ENCODE measurements around the gene FOXO1.

The FOXO1 gene

DNA sequence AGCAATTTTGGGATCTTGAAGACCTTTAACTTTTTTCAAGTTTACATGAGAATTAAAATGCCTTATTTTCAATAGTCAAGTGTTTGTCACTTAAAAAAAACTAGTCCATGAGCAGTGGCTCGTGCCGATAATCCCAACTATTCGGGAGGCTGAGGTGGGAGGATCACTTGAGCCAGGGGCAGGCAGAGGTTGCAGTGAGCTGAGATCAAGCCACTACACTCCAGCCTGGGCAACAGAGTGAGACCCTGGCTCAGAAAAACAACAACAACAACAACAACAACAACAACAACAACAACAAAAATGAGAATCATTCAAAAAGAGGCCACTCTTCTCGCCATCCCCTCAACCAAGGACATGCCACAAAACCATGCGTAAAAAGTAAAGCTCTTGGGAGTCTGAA, 5.7 kb downstream of the FOXO1 start:
- Mint-ChIP-seq H3K27ac (peak overlapping the region; percentile 89), H3K4me3 (peak overlapping the region; percentile 39 to 51), H3K36me3 (peaks cover 24 to 30% of the 10 kb centered on the region in 2 donors), H3K9me3 (peaks cover 6% of the 10 kb centered on the region in 2 donors), H3K4me1 (peaks cover 32 to 66% of the 10 kb centered on the region in 2 donors), H3K27me3 (no peaks in the 10 kb centered on the region)
- ATAC-seq (replicated peaks), result no peak
- no peak for DNase-seq

DNA sequence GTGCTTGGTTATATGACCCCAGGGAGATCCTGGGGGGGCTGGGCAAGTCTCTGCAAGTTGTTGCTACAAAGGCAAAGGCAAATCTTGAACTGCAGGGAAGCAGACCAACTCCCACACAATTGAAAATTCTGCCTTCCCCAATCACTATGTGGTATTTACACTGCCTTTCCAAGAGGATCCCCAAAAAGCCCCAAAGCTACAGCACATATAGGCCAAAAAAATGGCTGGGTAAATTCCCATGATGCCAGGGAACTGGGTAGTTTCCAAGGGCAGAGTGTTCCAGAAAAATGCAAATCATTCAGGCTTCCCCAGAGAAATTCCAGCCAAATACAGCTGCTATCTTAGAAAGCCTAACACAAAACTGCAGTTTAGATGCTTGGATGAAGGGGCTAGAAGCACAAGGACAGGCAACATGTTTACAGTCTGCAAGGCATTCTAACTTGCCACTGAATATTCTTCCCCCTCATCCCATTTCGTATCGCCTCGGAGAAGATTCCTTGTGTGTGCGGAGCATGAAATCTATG, 6.2 kb downstream of the FOXO1 start:
- ATAC-seq (replicated peaks), result no peak
- DNase-seq, result no peak
- H3K27ac Mint-ChIP-seq, result peak overlapping the region; percentile 89

DNA sequence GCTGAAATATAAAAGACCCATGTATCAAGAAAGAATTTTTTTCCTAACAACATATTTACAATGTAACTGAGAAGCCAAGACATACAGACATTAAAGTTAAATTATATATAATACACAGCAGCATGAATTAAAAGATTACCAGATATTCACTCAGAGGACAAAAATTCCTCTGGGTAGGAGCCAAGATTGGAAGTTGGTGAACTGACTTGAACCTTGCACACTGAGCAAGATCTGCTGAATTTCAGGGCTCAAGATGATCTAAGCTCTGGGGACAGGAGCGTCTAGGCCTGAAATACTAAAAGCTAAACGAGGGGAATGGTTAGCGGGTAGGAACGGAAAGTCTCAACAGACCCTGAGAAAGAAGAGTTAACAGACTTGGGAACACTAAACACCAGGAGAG, 8.5 kb downstream of the FOXO1 start:
- Mint-ChIP-seq H3K4me1 (peaks cover 43 to 79% of the 10 kb centered on the region in 2 donors), H3K36me3 (peaks cover 23 to 27% of the 10 kb centered on the region in 2 donors), H3K27me3 (no peaks in the 10 kb centered on the region), H3K4me3 (peak overlapping the region in 1 of 2 donors; percentile 3), H3K27ac (peak overlapping the region; percentile 44), H3K9me3 (peaks cover 6 to 7% of the 10 kb centered on the region in 2 donors)
- DNase-seq (no peak), ATAC-seq (replicated peaks) (no peak)

More for the DNA sequence above, 6.2 kb downstream of the FOXO1 start:
- Mint-ChIP-seq H3K4me1 (peaks cover 32 to 67% of the 10 kb centered on the region in 2 donors), H3K9me3 (peaks cover 6% of the 10 kb centered on the region in 2 donors), H3K4me3 (peak overlapping the region; percentile 30 to 48), H3K27me3 (no peaks in the 10 kb centered on the region), H3K36me3 (peaks cover 20 to 26% of the 10 kb centered on the region in 2 donors)

DNA sequence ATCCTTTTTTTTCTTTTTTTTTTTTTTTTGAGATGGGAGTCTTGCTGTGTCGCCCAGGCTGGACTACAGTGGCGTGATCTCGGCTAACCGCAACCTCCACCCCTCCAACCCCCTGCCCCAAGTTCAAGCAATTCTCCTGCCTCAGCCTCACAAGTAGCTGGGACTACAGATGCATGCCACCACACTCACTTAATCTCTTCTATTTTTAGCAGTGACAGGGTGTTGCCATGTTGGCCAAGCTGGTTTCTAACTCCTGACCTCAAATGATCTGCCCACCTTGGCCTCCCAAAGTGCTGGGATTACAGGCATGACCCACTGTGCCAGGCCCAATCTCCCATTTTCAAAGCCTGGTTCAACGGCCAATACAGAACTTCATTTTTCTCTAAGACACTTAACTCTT, 9.1 kb downstream of the FOXO1 start:
- Mint-ChIP-seq H3K4me3 (peak overlapping the region; percentile 17 to 43), H3K36me3 (peaks cover 27 to 29% of the 10 kb centered on the region in 2 donors), H3K9me3 (peaks cover 6 to 7% of the 10 kb centered on the region in 2 donors), H3K27me3 (no peaks in the 10 kb centered on the region), H3K4me1 (peaks cover 42 to 79% of the 10 kb centered on the region in 2 donors), H3K27ac (peak overlapping the region; percentile 79)
- ATAC-seq (replicated peaks), result no peak
- no peak for DNase-seq

DNA sequence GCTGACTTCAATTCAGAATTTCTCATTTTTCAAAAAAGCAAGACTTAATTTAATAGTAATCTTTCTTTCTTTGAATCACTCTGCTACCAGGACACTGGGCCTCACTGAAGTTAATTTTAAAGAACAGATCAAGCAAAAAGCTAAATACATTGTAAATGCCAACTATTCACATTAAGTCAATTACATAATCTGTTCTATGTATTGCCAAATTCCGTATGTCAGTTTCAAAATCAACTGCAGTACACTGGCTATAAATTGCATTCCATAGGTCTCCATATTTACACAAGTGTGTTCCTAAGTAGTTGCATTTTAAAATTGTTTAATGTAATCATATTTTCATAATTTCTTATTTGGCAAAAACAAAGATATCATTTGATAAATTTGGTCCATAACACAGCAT, 10.1 kb downstream of the FOXO1 start:
- ATAC-seq (replicated peaks) (no peak), DNase-seq (no peak)
- Mint-ChIP-seq H3K4me1 (peaks cover 49 to 79% of the 10 kb centered on the region in 2 donors), H3K4me3 (no peak overlapping the region), H3K9me3 (peaks cover 6 to 7% of the 10 kb centered on the region in 2 donors), H3K27me3 (no peaks in the 10 kb centered on the region), H3K36me3 (peaks cover 28 to 31% of the 10 kb centered on the region in 2 donors), H3K27ac (peak overlapping the region; percentile 25)

DNA sequence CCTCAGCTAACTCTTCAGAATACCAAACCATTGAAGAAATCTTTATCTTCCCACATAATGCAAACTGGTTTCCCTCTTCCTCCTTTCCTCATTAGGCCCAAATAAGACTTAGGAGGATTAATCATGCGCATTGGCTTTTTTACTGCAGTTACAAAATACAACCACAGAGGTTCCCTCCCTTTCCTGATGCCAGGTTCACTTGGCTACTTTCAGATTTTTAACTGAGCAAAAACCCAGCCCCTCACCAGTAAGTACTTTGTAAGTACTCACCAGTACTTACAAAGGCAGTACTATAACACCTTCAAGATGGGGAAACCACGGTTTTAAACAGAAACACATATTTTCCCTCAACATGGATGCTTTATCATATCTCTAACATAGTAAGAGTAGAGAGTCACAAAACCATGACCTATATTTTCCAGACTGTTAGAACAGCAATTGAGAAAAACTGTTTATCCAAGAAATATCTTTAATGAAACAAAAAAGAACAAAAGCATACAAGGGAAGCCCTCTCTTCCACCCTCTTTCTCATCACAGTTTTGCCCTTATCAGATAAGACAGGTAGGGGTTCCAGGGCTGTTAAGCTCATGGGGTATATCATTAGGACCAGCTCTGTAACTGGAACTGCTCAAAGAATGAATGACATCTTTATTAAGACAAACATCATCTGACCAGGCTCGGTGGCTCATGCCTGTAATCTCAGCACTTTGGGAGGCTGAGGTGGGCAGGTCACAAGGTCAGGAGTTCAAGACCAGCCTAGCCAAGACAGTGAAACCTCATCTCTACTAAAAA, 12.7 kb downstream of the FOXO1 start:
- peaks cover 47 to 81% of the 10 kb centered on the region in 2 donors for H3K4me1 Mint-ChIP-seq
- no peaks in the 10 kb centered on the region for H3K27me3 Mint-ChIP-seq
- peaks cover 25 to 36% of the 10 kb centered on the region in 2 donors for H3K36me3 Mint-ChIP-seq
- ATAC-seq (replicated peaks) (peak; percentile 61 to 70), DNase-seq (no peak)
- peak overlapping the region; percentile 56 to 67 for H3K4me3 Mint-ChIP-seq
- peaks cover 6 to 9% of the 10 kb centered on the region in 2 donors for H3K9me3 Mint-ChIP-seq
- peak overlapping the region; percentile 93 for H3K27ac Mint-ChIP-seq

DNA sequence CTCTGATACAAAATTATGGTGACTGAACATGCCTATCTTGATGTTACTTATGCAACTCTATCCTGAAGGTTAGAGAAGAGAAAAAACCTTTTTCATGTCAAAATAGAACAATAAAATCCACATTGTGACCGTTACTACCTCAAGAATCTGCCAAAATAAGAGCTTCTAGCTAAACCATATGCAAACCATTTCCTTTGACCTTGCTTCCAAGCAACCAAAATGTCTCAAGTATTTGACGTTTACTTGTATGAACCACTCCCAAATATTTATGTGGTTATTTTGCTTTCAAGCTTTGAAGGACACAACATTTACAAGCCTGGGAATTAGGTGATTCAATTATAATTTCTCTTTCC, 13.9 kb downstream of the FOXO1 start:
- no peaks in the 10 kb centered on the region for H3K27me3 Mint-ChIP-seq
- H3K4me1 Mint-ChIP-seq, result peaks cover 46 to 80% of the 10 kb centered on the region in 2 donors
- no peak for DNase-seq
- peak overlapping the region; percentile 32 to 56 for H3K4me3 Mint-ChIP-seq
- ATAC-seq (replicated peaks), result peak; percentile 26 to 38
- peaks cover 16 to 25% of the 10 kb centered on the region in 2 donors for H3K36me3 Mint-ChIP-seq
- peaks cover 0 to 3% of the 10 kb centered on the region in 2 donors for H3K9me3 Mint-ChIP-seq
- H3K27ac Mint-ChIP-seq, result peak overlapping the region; percentile 93

DNA sequence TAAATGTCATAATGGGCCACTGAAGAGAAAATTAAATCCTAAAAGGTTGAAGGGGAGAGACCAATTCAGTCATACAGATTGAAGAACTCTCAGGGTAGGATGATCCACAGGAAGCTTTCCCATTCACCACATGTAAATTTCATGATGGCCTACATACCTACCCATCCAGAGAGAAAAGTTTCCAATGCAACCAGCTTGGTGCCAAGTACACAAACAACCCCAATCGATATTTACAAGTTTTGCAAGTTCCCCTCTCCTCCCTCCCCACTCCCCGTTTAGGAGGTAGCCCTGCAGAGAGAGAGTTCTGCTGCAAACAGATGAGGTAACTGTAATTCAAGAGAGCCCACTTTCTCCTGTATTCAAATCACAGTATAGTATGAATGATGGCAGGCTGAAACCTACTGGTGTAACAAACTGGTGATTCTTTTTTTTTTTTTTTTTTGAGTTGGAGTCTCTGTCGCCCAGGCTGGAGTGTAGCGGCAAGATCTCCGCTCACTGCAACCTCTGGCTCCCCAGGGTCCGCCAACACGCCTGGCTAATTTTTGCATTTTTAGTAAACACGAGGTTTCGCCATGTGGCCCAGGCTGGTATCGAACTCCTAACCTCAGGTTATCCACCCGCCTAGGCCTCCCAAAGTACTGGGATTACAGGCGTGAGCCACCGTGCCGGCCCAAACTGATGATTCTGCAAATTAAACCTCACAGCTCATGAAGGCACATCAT, 14.4 kb downstream of the FOXO1 start:
- Mint-ChIP-seq H3K36me3 (peaks cover 12 to 21% of the 10 kb centered on the region in 2 donors), H3K9me3 (peaks cover 0 to 3% of the 10 kb centered on the region in 2 donors), H3K4me1 (peaks cover 48 to 81% of the 10 kb centered on the region in 2 donors), H3K27me3 (no peaks in the 10 kb centered on the region), H3K27ac (peak overlapping the region; percentile 93), H3K4me3 (peak overlapping the region; percentile 32 to 56)
- ATAC-seq (replicated peaks) (peak; percentile 32 to 33), DNase-seq (no peak)

DNA sequence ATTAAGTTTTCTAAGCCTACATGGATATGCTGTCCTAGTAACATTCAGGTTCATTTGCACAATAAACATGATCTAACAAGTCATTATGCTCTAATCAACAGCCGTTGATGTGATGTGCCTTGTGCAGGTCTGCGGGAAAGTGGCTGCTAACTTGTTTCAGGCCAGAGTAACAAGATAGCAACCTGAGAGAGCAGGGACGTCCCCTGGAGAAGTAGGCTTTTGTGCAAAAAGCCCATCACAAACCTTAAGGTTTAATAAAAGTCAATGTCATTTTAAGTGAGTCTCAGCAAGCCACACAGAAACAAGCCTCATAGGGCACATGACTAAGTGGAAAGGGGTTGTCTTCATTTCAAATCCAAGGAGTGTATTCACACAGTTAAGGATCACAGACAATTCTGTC, 17.6 kb downstream of the FOXO1 start:
- peak; percentile 7 to 29 for ATAC-seq (replicated peaks)
- peaks cover 0 to 2% of the 10 kb centered on the region in 2 donors for H3K9me3 Mint-ChIP-seq
- no peaks in the 10 kb centered on the region for H3K27me3 Mint-ChIP-seq
- H3K27ac Mint-ChIP-seq, result peak overlapping the region; percentile 51
- H3K4me1 Mint-ChIP-seq, result peaks cover 62 to 97% of the 10 kb centered on the region in 2 donors
- DNase-seq, result no peak
- no peak overlapping the region for H3K4me3 Mint-ChIP-seq
- H3K36me3 Mint-ChIP-seq, result peaks cover 10 to 19% of the 10 kb centered on the region in 2 donors

DNA sequence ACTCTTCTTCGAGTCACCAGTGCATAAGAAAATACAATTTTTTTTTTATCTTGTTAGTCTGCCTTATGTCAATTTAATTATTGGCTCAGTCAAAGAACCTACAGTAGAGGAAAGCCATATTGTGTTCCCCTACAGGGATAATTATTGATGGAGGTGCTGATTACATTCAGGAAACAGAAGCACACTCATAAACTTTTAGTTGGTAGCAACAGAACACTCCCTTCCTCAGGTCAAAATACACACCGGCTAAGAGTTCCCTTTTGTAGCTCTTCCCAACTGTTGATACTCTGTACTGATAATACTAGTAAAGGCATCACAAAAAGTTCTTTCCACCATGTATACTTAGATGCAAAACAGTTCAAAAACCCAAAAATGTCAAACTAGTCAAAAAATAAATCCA, 18.4 kb downstream of the FOXO1 start:
- no peak for DNase-seq
- peaks cover 62 to 97% of the 10 kb centered on the region in 2 donors for H3K4me1 Mint-ChIP-seq
- no peak overlapping the region for H3K27ac Mint-ChIP-seq
- H3K36me3 Mint-ChIP-seq, result peaks cover 10 to 19% of the 10 kb centered on the region in 2 donors
- no peaks in the 10 kb centered on the region for H3K27me3 Mint-ChIP-seq
- no peak overlapping the region for H3K4me3 Mint-ChIP-seq
- peaks cover 0 to 2% of the 10 kb centered on the region in 2 donors for H3K9me3 Mint-ChIP-seq
- ATAC-seq (replicated peaks), result no peak

DNA sequence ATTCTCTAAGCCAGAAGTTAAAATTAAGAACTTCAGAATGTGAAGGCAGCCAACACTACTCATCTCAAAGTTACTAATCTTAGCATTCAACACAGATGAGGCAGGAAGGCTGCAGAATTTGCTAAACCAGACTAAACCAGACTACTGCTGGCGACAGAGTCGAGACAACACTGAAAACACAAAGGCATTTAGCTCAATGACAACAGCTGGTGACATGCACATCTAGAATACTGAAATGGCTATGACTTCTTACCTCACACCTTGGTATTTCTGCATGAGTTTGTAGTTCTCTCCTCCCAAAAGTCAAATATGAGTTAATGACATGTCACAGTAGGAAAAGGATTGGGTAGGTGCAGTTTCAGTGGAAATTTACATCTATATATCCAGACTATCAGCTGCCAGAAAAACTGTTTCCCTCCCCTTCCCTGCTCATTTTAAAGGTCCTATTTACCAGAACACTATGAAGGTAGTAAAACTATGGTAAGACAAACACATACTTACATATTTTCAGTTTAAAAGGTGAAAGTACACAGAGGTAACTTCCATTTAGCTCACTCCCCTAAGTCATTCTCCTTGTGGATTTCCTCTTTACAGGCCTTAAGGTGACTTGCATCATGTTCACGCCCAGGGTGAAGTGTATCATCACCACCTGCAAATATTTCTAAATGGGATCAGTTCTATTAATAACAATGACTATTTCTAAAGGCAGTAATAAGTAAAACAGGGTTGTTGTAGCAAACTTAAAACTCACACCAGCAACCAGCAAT, 21.4 kb downstream of the FOXO1 start:
- Mint-ChIP-seq H3K4me3 (peak overlapping the region; percentile 4 to 18), H3K27me3 (no peaks in the 10 kb centered on the region), H3K4me1 (peaks cover 65 to 97% of the 10 kb centered on the region in 2 donors), H3K36me3 (peaks cover 8 to 20% of the 10 kb centered on the region in 2 donors), H3K9me3 (no peaks in the 10 kb centered on the region), H3K27ac (peak overlapping the region; percentile 85)
- ATAC-seq (replicated peaks), result peak; percentile 48 to 54
- no peak for DNase-seq

DNA sequence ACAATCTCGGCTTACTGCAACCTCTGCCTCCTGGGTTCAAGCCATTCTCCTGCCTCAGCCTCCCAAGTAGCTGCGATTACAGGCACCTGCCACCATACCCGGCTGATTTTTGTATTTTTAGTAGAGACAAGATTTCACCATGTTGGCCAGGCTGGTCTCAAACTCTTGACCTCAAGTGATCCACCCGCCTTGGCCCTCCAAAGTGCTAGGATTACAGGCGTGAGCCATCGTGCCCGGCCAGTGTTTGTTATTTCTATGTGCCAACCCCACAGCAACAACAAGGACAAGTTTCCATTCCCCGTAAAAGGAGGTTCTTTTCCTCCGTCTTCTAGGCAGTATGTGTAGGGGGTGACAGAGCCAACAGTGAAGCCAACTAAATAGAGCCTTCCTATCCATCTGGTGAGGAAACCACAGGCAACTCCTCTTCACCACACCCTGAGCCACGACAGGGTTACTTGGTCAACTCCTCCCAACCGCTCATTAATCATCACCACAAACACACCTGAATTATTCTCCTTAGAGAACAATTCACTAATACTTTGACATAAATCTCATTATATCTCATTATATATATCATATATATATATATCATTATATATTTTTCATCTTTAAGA, 25.5 kb downstream of the FOXO1 start:
- peak overlapping the region; percentile 20 to 38 for H3K4me3 Mint-ChIP-seq
- H3K9me3 Mint-ChIP-seq, result no peaks in the 10 kb centered on the region
- DNase-seq (no peak), ATAC-seq (replicated peaks) (no peak)
- H3K27me3 Mint-ChIP-seq, result no peaks in the 10 kb centered on the region
- H3K27ac Mint-ChIP-seq, result peak overlapping the region; percentile 70
- peaks cover 8 to 36% of the 10 kb centered on the region in 2 donors for H3K36me3 Mint-ChIP-seq
- H3K4me1 Mint-ChIP-seq, result peaks cover 66 to 93% of the 10 kb centered on the region in 2 donors

DNA sequence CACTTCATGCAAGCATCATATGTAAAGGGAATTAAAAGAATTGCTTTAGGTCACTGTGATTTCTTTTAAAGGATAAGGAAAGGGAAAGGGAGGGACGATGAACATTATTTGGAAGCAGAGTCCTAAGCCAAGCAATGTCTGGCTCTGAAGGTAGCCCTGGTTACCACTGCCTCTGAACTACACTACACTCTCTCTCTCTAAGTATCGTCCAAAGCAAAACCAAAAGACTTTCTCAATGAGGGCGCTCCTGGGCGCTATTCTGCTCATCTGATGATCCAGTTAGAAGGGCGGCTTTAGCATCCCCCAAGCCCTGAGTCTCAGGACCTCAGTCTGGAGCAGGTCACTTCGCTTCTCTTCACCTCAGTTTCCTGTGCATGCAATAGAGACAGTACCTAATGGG, 26.2 kb downstream of the FOXO1 start:
- H3K27ac Mint-ChIP-seq, result peak overlapping the region; percentile 90
- H3K27me3 Mint-ChIP-seq, result no peaks in the 10 kb centered on the region
- peaks cover 10 to 39% of the 10 kb centered on the region in 2 donors for H3K36me3 Mint-ChIP-seq
- H3K9me3 Mint-ChIP-seq, result no peaks in the 10 kb centered on the region
- DNase-seq, result no peak
- no peak for ATAC-seq (replicated peaks)
- no peak overlapping the region for H3K4me3 Mint-ChIP-seq
- H3K4me1 Mint-ChIP-seq, result peaks cover 63 to 93% of the 10 kb centered on the region in 2 donors

Measured in stimulated activated naive B cell treated with anti-CD40 and anti-IgM and Interleukin-4, amounts not matched to agents 10 μg/mL and 1 μg/mL and 100 μg/mL, for 72 hours (primary cell).